ENCODE data around the gene HCST.

- TF ChIP-seq RFX5 (IDR thresholded peaks at IDR 0.05; ENCODE audit: low read depth, low read length) (no peak), POLR2A (IDR thresholded peaks at IDR 0.05; ENCODE audit: low read depth, low read length) (no peak), CTCF (conservative IDR thresholded peaks at IDR 0.05; ENCODE audit: low read depth, low read length) (no peak), MAFK (IDR thresholded peaks at IDR 0.05; ENCODE audit: low read depth, low read length) (no peak), RAD21 (IDR thresholded peaks at IDR 0.05; ENCODE audit: low read length) (no peak), MXI1 (IDR thresholded peaks at IDR 0.05; ENCODE audit: borderline replicate concordance, low read depth, low read length) (no peak), RCOR1 (IDR thresholded peaks at IDR 0.05; ENCODE audit: insufficient replicate concordance, low read length) (no peak), CEBPB (IDR thresholded peaks at IDR 0.05; ENCODE audit: low read depth, low read length) (no peak), BHLHE40 (IDR thresholded peaks at IDR 0.05; ENCODE audit: low read depth, low read length) (no peak), MAZ (IDR thresholded peaks at IDR 0.05; ENCODE audit: borderline replicate concordance, low read depth, low read length) (no peak), FOS (IDR thresholded peaks at IDR 0.05; ENCODE audit: low read depth, low read length) (no peak)
- TF ChIP-seq, protein P1, sequence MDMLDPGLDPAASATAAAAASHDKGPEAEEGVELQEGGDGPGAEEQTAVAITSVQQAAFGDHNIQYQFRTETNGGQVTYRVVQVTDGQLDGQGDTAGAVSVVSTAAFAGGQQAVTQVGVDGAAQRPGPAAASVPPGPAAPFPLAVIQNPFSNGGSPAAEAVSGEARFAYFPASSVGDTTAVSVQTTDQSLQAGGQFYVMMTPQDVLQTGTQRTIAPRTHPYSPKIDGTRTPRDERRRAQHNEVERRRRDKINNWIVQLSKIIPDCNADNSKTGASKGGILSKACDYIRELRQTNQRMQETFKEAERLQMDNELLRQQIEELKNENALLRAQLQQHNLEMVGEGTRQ (IDR thresholded peaks at IDR 0.05; ENCODE audit: low read depth, low read length): no peak
- TF ChIP-seq, protein P2, sequence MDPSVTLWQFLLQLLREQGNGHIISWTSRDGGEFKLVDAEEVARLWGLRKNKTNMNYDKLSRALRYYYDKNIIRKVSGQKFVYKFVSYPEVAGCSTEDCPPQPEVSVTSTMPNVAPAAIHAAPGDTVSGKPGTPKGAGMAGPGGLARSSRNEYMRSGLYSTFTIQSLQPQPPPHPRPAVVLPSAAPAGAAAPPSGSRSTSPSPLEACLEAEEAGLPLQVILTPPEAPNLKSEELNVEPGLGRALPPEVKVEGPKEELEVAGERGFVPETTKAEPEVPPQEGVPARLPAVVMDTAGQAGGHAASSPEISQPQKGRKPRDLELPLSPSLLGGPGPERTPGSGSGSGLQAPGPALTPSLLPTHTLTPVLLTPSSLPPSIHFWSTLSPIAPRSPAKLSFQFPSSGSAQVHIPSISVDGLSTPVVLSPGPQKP (IDR thresholded peaks at IDR 0.05; ENCODE audit: borderline replicate concordance, low read depth, low read length): no peak
Observed at GRCh38 chr19:35919306-35919705, 17.0 kb downstream of the HCST start.

All from IMR-90 (cell line).